Trophoblast cell (in vitro differentiated cells and primary cell): ENCODE results near the gene ESPL1.

Experiments
- DNase-seq, 2 donors: peaks; one replicate each; pipeline ENCODE4 v3.0.0-alpha.2; 2016
- H2AFZ ChIP-seq: 2 replicates; pipeline ENCODE4 v1.6.1; 2013; ENCODE audit warnings: low read length, moderate library complexity, mild to moderate bottlenecking; ENCODE audit not compliant: insufficient read depth, poor library complexity
- H2AK5ac ChIP-seq: 2 replicates; pipeline ENCODE4 v1.6.1; 2013; ENCODE audit warnings: mild to moderate bottlenecking, low read length
- H2BK120ac ChIP-seq: 2 replicates; pipeline ENCODE4 v1.6.1; 2013; ENCODE audit warnings: low read length, mild to moderate bottlenecking, moderate library complexity; ENCODE audit not compliant: insufficient read depth, poor library complexity
- H2BK12ac ChIP-seq: 2 replicates; pipeline ENCODE4 v1.6.1; 2013; ENCODE audit warnings: mild to moderate bottlenecking, low read length, moderate library complexity
- H2BK5ac ChIP-seq: 2 replicates; pipeline ENCODE4 v1.6.1; 2013; ENCODE audit warnings: low read length, low read depth, moderate library complexity, mild to moderate bottlenecking; ENCODE audit not compliant: poor library complexity
- H3K14ac ChIP-seq: 2 replicates; pipeline ENCODE4 v1.6.1; 2013; ENCODE audit warnings: mild to moderate bottlenecking, low read length
- H3K18ac ChIP-seq: 2 replicates; pipeline ENCODE4 v1.6.1; 2013; ENCODE audit warnings: mild to moderate bottlenecking, low read length
- H3K23ac ChIP-seq: 2 replicates; pipeline ENCODE4 v1.6.1; 2013; ENCODE audit warnings: low read length
- H3K27ac ChIP-seq: 2 replicates; pipeline ENCODE4 v1.5.1; 2013; ENCODE audit warnings: low read depth, mild to moderate bottlenecking, inconsistent platforms, low read length, moderate library complexity
- H3K27me3 ChIP-seq: 2 replicates; pipeline ENCODE4 v1.6.1; 2013; ENCODE audit warnings: inconsistent platforms, mild to moderate bottlenecking, low read length, moderate library complexity; ENCODE audit not compliant: insufficient read depth
- H3K36me3 ChIP-seq, 2 experiments: 1 replicate in 1 of 2; 2 replicates in 1 of 2; pipeline ENCODE4 v1.6.1; 2013; ENCODE audit warnings: low read length in 2 of 2, mild to moderate bottlenecking in 2 of 2, moderate library complexity in 1 of 2; ENCODE audit not compliant: insufficient read depth in 2 of 2, control insufficient read depth in 1 of 2
- H3K4ac ChIP-seq: 2 replicates; pipeline ENCODE4 v1.6.1; 2013; ENCODE audit warnings: low read depth, mild to moderate bottlenecking, low read length, moderate library complexity
- H3K4me1 ChIP-seq, 2 experiments: 1 replicate in 1 of 2; 2 replicates in 1 of 2; pipeline ENCODE4 v1.6.1; 2013; ENCODE audit warnings: low read length in 2 of 2, mild to moderate bottlenecking in 2 of 2, moderate library complexity in 1 of 2; ENCODE audit not compliant: insufficient read depth in 2 of 2, control insufficient read depth in 1 of 2
- H3K4me2 ChIP-seq: 2 replicates; pipeline ENCODE4 v1.6.1; 2013; ENCODE audit warnings: inconsistent platforms, mild to moderate bottlenecking, low read length, moderate library complexity
- H3K4me3 ChIP-seq: 2 replicates; pipeline ENCODE4 v1.5.1; 2013; ENCODE audit warnings: mild to moderate bottlenecking, low read depth, low read length, inconsistent platforms
- H3K79me1 ChIP-seq: one replicate; pipeline ENCODE4 v1.6.1; 2013; ENCODE audit warnings: low read length
- H3K79me2 ChIP-seq: 2 replicates; pipeline ENCODE4 v1.6.1; 2013; ENCODE audit warnings: low read length, mild to moderate bottlenecking; ENCODE audit not compliant: control insufficient read depth, insufficient read depth, poor library complexity
- H3K9ac ChIP-seq: 2 replicates; pipeline ENCODE4 v1.6.1; 2013; ENCODE audit warnings: mild to moderate bottlenecking, low read length
- H3K9me3 ChIP-seq: 2 replicates; pipeline ENCODE4 v1.6.1; 2013; ENCODE audit warnings: low read depth, mild to moderate bottlenecking, control low read depth, inconsistent platforms, low read length; ENCODE audit not compliant: insufficient read depth
- H4K12ac ChIP-seq: 2 replicates; pipeline ENCODE4 v1.6.1; 2013; ENCODE audit warnings: low read depth, mild to moderate bottlenecking, low read length, moderate library complexity
- H4K8ac ChIP-seq: 2 replicates; pipeline ENCODE4 v1.6.1; 2013; ENCODE audit warnings: low read depth, mild to moderate bottlenecking, low read length, moderate library complexity
- H4K91ac ChIP-seq: one replicate; pipeline ENCODE4 v1.6.1; 2013; ENCODE audit warnings: low read depth, mild to moderate bottlenecking, low read length, moderate library complexity
- WGBS: extraction: QIAGEN DNeasy Blood & Tissue Kit; methylation state at CpG from one replicate; pipeline ENCODE4 v1.1.7; 2013; ENCODE audit warnings: missing lambda C conversion rate; ENCODE audit not compliant: insufficient read length, insufficient coverage; ENCODE audit errors: extremely low coverage; 5-methylcytosine and 5-hydroxymethylcytosine counted together

ESPL1 gene

GRCh38 chr12:53253298-53253697 is 14.8 kb upstream of the ESPL1 start:
- Histone ChIP-seq H4K8ac (peak overlapping the region; percentile 96), H3K9me3 (no peaks in the 10 kb centered on the region), H2BK5ac (no peak overlapping the region), H2AK5ac (no peak overlapping the region), H3K23ac (no peak overlapping the region), H3K18ac (no peak overlapping the region), H2BK120ac (no peak overlapping the region), H2AFZ (no peak overlapping the region), H2BK12ac (no peak overlapping the region), H3K9ac (no peak overlapping the region), H3K4me2 (no peak overlapping the region), H3K14ac (no peak overlapping the region), H3K79me2 (peaks cover 3% of the 10 kb centered on the region), H4K91ac (no peak overlapping the region), H3K27me3 (no peaks in the 10 kb centered on the region), H3K27ac (no peak overlapping the region), H3K4me1 (peaks cover 12 to 22% of the 10 kb centered on the region in 2 experiments), H3K4ac (no peak overlapping the region), H3K79me1 (peaks cover 7% of the 10 kb centered on the region), H3K4me3 (no peak overlapping the region), H4K12ac (no peak overlapping the region), H3K36me3 (peaks cover 11 to 13% of the 10 kb centered on the region in 2 experiments)
- WGBS: no CpG with 5 or more reads among the region's 13 CpGs
- DNase-seq: no peak

GRCh38 chr12:53254816-53255545 is 13.1 kb upstream of the ESPL1 start:
- Histone ChIP-seq H3K23ac (no peak overlapping the region), H3K4me2 (no peak overlapping the region), H3K4me3 (no peak overlapping the region), H4K8ac (no peak overlapping the region), H3K36me3 (peaks cover 11 to 13% of the 10 kb centered on the region in 2 experiments), H3K9me3 (no peaks in the 10 kb centered on the region), H2BK5ac (no peak overlapping the region), H2BK120ac (no peak overlapping the region), H3K27ac (no peak overlapping the region), H2AK5ac (no peak overlapping the region), H3K14ac (no peak overlapping the region), H4K12ac (no peak overlapping the region), H3K18ac (no peak overlapping the region), H3K4me1 (peaks cover 12 to 22% of the 10 kb centered on the region in 2 experiments), H3K79me2 (peaks cover 3% of the 10 kb centered on the region), H3K9ac (peak overlapping the region; percentile 37), H3K4ac (no peak overlapping the region), H3K79me1 (peaks cover 7% of the 10 kb centered on the region), H2AFZ (no peak overlapping the region), H2BK12ac (no peak overlapping the region), H4K91ac (no peak overlapping the region), H3K27me3 (no peaks in the 10 kb centered on the region)
- no peak for DNase-seq
- no CpG with 5 or more reads among the region's 1 CpG for WGBS

- H2AFZ ChIP-seq: no peak overlapping the region
- H3K4me3 ChIP-seq: no peak overlapping the region
- no CpG with 5 or more reads among the region's 3 CpGs for WGBS
- peaks cover 11 to 13% of the 10 kb centered on the region in 2 experiments for H3K36me3 ChIP-seq
- H3K18ac ChIP-seq: no peak overlapping the region
- no peak overlapping the region for H3K4me2 ChIP-seq
- no peak overlapping the region for H2BK120ac ChIP-seq
- no peak overlapping the region for H2BK12ac ChIP-seq
- H4K91ac ChIP-seq: no peak overlapping the region
- no peak overlapping the region for H3K14ac ChIP-seq
- no peaks in the 10 kb centered on the region for H3K9me3 ChIP-seq
- H4K8ac ChIP-seq: no peak overlapping the region
- H3K23ac ChIP-seq: no peak overlapping the region
- no peak overlapping the region for H2AK5ac ChIP-seq
- H3K9ac ChIP-seq: no peak overlapping the region
- no peak overlapping the region for H2BK5ac ChIP-seq
- H4K12ac ChIP-seq: no peak overlapping the region
- H3K79me2 ChIP-seq: peaks cover 3% of the 10 kb centered on the region
- no peak overlapping the region for H3K4ac ChIP-seq
- no peak for DNase-seq
- H3K79me1 ChIP-seq: peaks cover 7% of the 10 kb centered on the region
- no peaks in the 10 kb centered on the region for H3K27me3 ChIP-seq
- H3K4me1 ChIP-seq: peaks cover 12 to 22% of the 10 kb centered on the region in 2 experiments
- no peak overlapping the region for H3K27ac ChIP-seq
Measured at GRCh38 chr12:53255996-53256395, 12.1 kb upstream of the ESPL1 start.

- no CpG with 5 or more reads among the region's 7 CpGs for WGBS
- Histone ChIP-seq H2AFZ (no peak overlapping the region), H3K9me3 (no peaks in the 10 kb centered on the region), H3K36me3 (peaks cover 2 to 6% of the 10 kb centered on the region in 2 experiments), H4K91ac (no peak overlapping the region), H4K12ac (no peak overlapping the region), H3K79me1 (no peaks in the 10 kb centered on the region), H3K4me3 (no peak overlapping the region), H3K79me2 (no peaks in the 10 kb centered on the region), H3K4ac (no peak overlapping the region), H3K18ac (no peak overlapping the region), H3K27ac (no peak overlapping the region), H3K14ac (no peak overlapping the region), H3K27me3 (no peaks in the 10 kb centered on the region), H2BK120ac (no peak overlapping the region), H3K9ac (no peak overlapping the region), H2BK12ac (no peak overlapping the region), H2BK5ac (no peak overlapping the region), H4K8ac (no peak overlapping the region), H3K23ac (no peak overlapping the region), H3K4me2 (no peak overlapping the region), H2AK5ac (no peak overlapping the region), H3K4me1 (peaks cover 0 to 7% of the 10 kb centered on the region in 2 experiments)
- DNase-seq: no peak
Measured at GRCh38 chr12:53258541-53259539, 9.3 kb upstream of the ESPL1 start.
